H1 (cell line): ENCODE data around the gene CELF2. TPM values are rescaled to one million over a fixed set of nuclear protein-coding genes. Genes with fewer than 3 reads are reported as not detected.
A peak's percentile ranks its signal among the peaks of the same experiment; 100 is the strongest.

Source experiments
- CTCF ChIA-PET: fragments of 300-600 bp; sonication (Branson Sonifier 250); formaldehyde crosslinking; loops from one replicate; lab custom pipeline; 2021; ENCODE audit not compliant: partially characterized antibody; lab: Charles Lee
- POLR2A ChIA-PET: fragments of 300-600 bp; sonication (Branson Sonifier 250); formaldehyde crosslinking; loops from one replicate; lab custom pipeline; 2021; ENCODE audit warnings: inconsistent platforms; ENCODE audit not compliant: partially characterized antibody; lab: Charles Lee
- DNase-seq, 2 experiments: peaks; one replicate each; pipeline versions ENCODE4 v3.0.0 to v3.0.0-alpha.2; 2010 to 2022; ENCODE audit warnings: low spot score in 2 of 2, low read depth in 1 of 2, mixed read lengths in 1 of 2
- FAIRE-seq: peaks from 2 replicates; lab custom pipeline; 2011; peaks lifted over from hg19 to GRCh38; lab: Jason Lieb, UNC
- H2AFZ ChIP-seq: 2 replicates; pipeline ENCODE4 v1.8.1; 2012; ENCODE audit warnings: low read length, inconsistent platforms
- H2AK5ac ChIP-seq: 2 replicates; pipeline ENCODE4 v1.6.1; 2013; ENCODE audit warnings: low read depth, low read length
- H2BK120ac ChIP-seq: replicated peaks from 2 replicates; pipeline ENCODE3; 2013; ENCODE audit warnings: low read depth, low read length, inconsistent platforms
- H2BK12ac ChIP-seq: 2 replicates; pipeline ENCODE4 v1.6.1; 2013; ENCODE audit warnings: low read depth, low read length
- H2BK15ac ChIP-seq: 2 replicates; pipeline ENCODE4 v1.6.1; 2013; ENCODE audit warnings: low read length
- H2BK20ac ChIP-seq: 2 replicates; pipeline ENCODE4 v1.6.1; 2013; ENCODE audit warnings: low read length
- H2BK5ac ChIP-seq: 2 replicates; pipeline ENCODE4 v1.6.1; 2013; ENCODE audit warnings: low read depth, low read length
- H3K14ac ChIP-seq: 2 replicates; pipeline ENCODE4 v1.6.1; 2013; ENCODE audit warnings: inconsistent platforms; ENCODE audit not compliant: insufficient read length
- H3K18ac ChIP-seq: 2 replicates; pipeline ENCODE4 v1.6.1; 2013; ENCODE audit warnings: low read length; ENCODE audit errors: extremely low read depth
- H3K23ac ChIP-seq: 2 replicates; pipeline ENCODE4 v1.6.1; 2013; ENCODE audit warnings: inconsistent platforms; ENCODE audit not compliant: insufficient read length
- H3K23me2 ChIP-seq: 2 replicates; pipeline ENCODE4 v1.6.1; 2013; ENCODE audit warnings: low read depth, low read length
- H3K27ac ChIP-seq: 2 replicates; pipeline ENCODE4 v1.6.1; 2011; ENCODE audit warnings: low read depth, low read length, inconsistent platforms
- H3K27me3 ChIP-seq, 4 experiments: replicated peaks in 1 of 4; 1 replicate in 1 of 4; 2 replicates in 3 of 4; pipeline versions ENCODE4 v1.6.1 to v1.8.1; 2011 to 2013; ENCODE audit warnings: low read length in 3 of 4, mild to moderate bottlenecking in 3 of 4, inconsistent platforms in 2 of 4, mixed read lengths in 2 of 4, moderate library complexity in 1 of 4; ENCODE audit not compliant: control insufficient read depth in 3 of 4, insufficient read depth in 3 of 4; ENCODE audit errors: extremely low read depth in 1 of 4
- H3K36me3 ChIP-seq, 4 experiments: 2 replicates each; pipeline versions ENCODE4 v1.6.1 to v1.8.1; 2011 to 2013; ENCODE audit warnings: mild to moderate bottlenecking in 4 of 4, low read length in 3 of 4, moderate library complexity in 2 of 4, control low read depth in 1 of 4, inconsistent platforms in 1 of 4; ENCODE audit not compliant: insufficient read depth in 4 of 4, control insufficient read depth in 2 of 4
- H3K4ac ChIP-seq: replicated peaks from 2 replicates; pipeline ENCODE3; 2013; ENCODE audit warnings: low read length, low read depth, mixed read lengths, inconsistent platforms; ENCODE audit not compliant: insufficient read length
- H3K4me1 ChIP-seq, 4 experiments: replicated peaks in 1 of 4; 1 replicate in 1 of 4; 2 replicates in 3 of 4; pipeline versions ENCODE4 v1.6.1 to v1.8.1; 2011 to 2013; ENCODE audit warnings: low read length in 3 of 4, inconsistent platforms in 2 of 4, mixed read lengths in 1 of 4; ENCODE audit not compliant: insufficient read depth in 4 of 4, control insufficient read depth in 3 of 4
- H3K4me2 ChIP-seq, 2 experiments: 2 replicates each; pipeline versions ENCODE4 v1.6.1 to v1.8.1; 2011 to 2013; ENCODE audit warnings: low read depth in 2 of 2, low read length in 2 of 2, control low read depth in 1 of 2, inconsistent platforms in 1 of 2, mild to moderate bottlenecking in 1 of 2; ENCODE audit not compliant: insufficient read depth in 1 of 2
- H3K4me3 ChIP-seq, 4 experiments: fragments of 200-600, 300-600 bp in 1 of 4; sonication (generic), shearing (Covaris generic), sonication (Bioruptor Twin) in 1 of 4; 2 replicates each; pipeline versions ENCODE4 v1.5.1 to v1.8.1; 2011 to 2016; ENCODE audit warnings: low read length in 4 of 4, low read depth in 3 of 4, control low read depth in 2 of 4, inconsistent platforms in 2 of 4, mild to moderate bottlenecking in 2 of 4, mixed read lengths in 1 of 4, moderate library complexity in 1 of 4; ENCODE audit not compliant: insufficient read depth in 2 of 4; ENCODE audit errors: extremely low read depth in 1 of 4
- H3K56ac ChIP-seq: replicated peaks from 2 replicates; pipeline ENCODE3; 2013; ENCODE audit warnings: low read depth, mild to moderate bottlenecking, mixed read lengths, low read length, inconsistent platforms; ENCODE audit not compliant: insufficient read length
- H3K79me1 ChIP-seq: 2 replicates; pipeline ENCODE4 v1.6.1; 2013; ENCODE audit warnings: low read depth, low read length, control low read depth
- H3K79me2 ChIP-seq, 2 experiments: 2 replicates each; pipeline versions ENCODE4 v1.6.1 to v1.8.1; 2012 to 2013; ENCODE audit warnings: low read length in 2 of 2, mild to moderate bottlenecking in 2 of 2, inconsistent platforms in 1 of 2; ENCODE audit not compliant: insufficient read depth in 2 of 2, control insufficient read depth in 1 of 2
- H3K9ac ChIP-seq, 4 experiments: replicated peaks in 1 of 4; 1 replicate in 1 of 4; 2 replicates in 3 of 4; pipeline versions ENCODE4 v1.6.1 to v1.8.1; 2011 to 2013; ENCODE audit warnings: low read depth in 3 of 4, low read length in 3 of 4, control low read depth in 2 of 4, mild to moderate bottlenecking in 2 of 4, moderate library complexity in 2 of 4, inconsistent platforms in 1 of 4; ENCODE audit errors: extremely low read depth in 1 of 4
- H3K9me3 ChIP-seq, 2 experiments: 2 replicates each; pipeline versions ENCODE4 v1.6.1 to v1.8.1; 2012 to 2013; ENCODE audit warnings: mild to moderate bottlenecking in 2 of 2, moderate library complexity in 2 of 2, control low read depth in 1 of 2, inconsistent platforms in 1 of 2, low read depth in 1 of 2, low read length in 1 of 2, mixed read lengths in 1 of 2; ENCODE audit not compliant: insufficient read depth in 2 of 2
- H4K20me1 ChIP-seq, 2 experiments: replicated peaks in 1 of 2; 2 replicates each; pipeline versions ENCODE3 to v1.8.1; 2011 to 2013; ENCODE audit warnings: inconsistent platforms in 2 of 2, low read length in 2 of 2, mild to moderate bottlenecking in 1 of 2; ENCODE audit not compliant: insufficient read depth in 2 of 2, control insufficient read depth in 1 of 2
- H4K5ac ChIP-seq: 2 replicates; pipeline ENCODE4 v1.6.1; 2013; ENCODE audit warnings: low read length, low read depth, mixed read lengths, inconsistent platforms; ENCODE audit not compliant: insufficient read length
- H4K8ac ChIP-seq: 2 replicates; pipeline ENCODE4 v1.8.0; 2013; ENCODE audit warnings: mild to moderate bottlenecking, moderate library complexity, low read length, inconsistent platforms; ENCODE audit not compliant: insufficient read depth; ENCODE audit errors: extremely low read depth
- H4K91ac ChIP-seq: replicated peaks from 2 replicates; pipeline ENCODE3; 2013; ENCODE audit warnings: low read length, mixed read lengths, inconsistent platforms; ENCODE audit not compliant: insufficient read length
- BCL11A ChIP-seq, 2 experiments: IDR thresholded peaks; one replicate each; pipeline ENCODE4 v1.6.1; 2011; ENCODE audit warnings: low read depth in 2 of 2, low read length in 2 of 2, mild to moderate bottlenecking in 2 of 2
- CBX5 ChIP-seq: fragments of 300-800, 300-1000 bp; sonication (generic); IDR thresholded peaks from 2 replicates; pipeline ENCODE4 v1.7.1; 2016; ENCODE audit warnings: antibody characterized with exemption, low read length, low read depth
- CTBP2 ChIP-seq: IDR thresholded peaks from 2 replicates; pipeline ENCODE4 v1.7.0; 2011; ENCODE audit warnings: borderline replicate concordance, mild to moderate bottlenecking, moderate library complexity, mixed read lengths, low read length; ENCODE audit not compliant: insufficient read depth, insufficient read length
- EGR1 ChIP-seq: IDR thresholded peaks from 2 replicates; pipeline ENCODE4 v1.6.1; 2011; ENCODE audit warnings: low read depth, low read length, borderline replicate concordance
- FOSL1 ChIP-seq: IDR thresholded peaks from 2 replicates; pipeline ENCODE4 v1.6.1; 2011; ENCODE audit warnings: mild to moderate bottlenecking, low read depth, low read length, moderate library complexity; ENCODE audit not compliant: insufficient read depth
- JUN ChIP-seq: IDR thresholded peaks from 2 replicates; pipeline ENCODE4 v1.6.1; 2011; ENCODE audit warnings: low read depth, mild to moderate bottlenecking, improper control_type of control experiment, low read length
- NRF1 ChIP-seq: IDR thresholded peaks from 2 replicates; pipeline ENCODE4 v1.6.1; 2011; ENCODE audit warnings: mild to moderate bottlenecking, low read depth, low read length, improper control_type of control experiment
- RAD21 ChIP-seq, 2 experiments: IDR thresholded peaks in 1 of 2; conservative IDR thresholded peaks in 1 of 2; 2 replicates each; pipeline ENCODE4 v1.6.1; 2011; ENCODE audit warnings: low read depth in 2 of 2, low read length in 2 of 2, improper control_type of control experiment in 1 of 2, inconsistent platforms in 1 of 2, mild to moderate bottlenecking in 1 of 2, moderate library complexity in 1 of 2
- SIRT6 ChIP-seq: IDR thresholded peaks from one replicate; pipeline ENCODE4 v1.7.1; 2012; ENCODE audit warnings: low read length, inconsistent platforms
- SP2 ChIP-seq: IDR thresholded peaks from 2 replicates; pipeline ENCODE4 v1.6.1; 2012; ENCODE audit warnings: mild to moderate bottlenecking, low read length, inconsistent platforms
- WGBS, 2 experiments: shearing (Covaris generic) in 1 of 2; methylation state at CpG; one replicate each; pipeline versions ENCODE4 v1.1.6 to v1.1.7; 2013 to 2015; ENCODE audit warnings: low lambda C conversion rate in 2 of 2, mixed read lengths in 2 of 2, inconsistent platforms in 1 of 2, low coverage in 1 of 2, missing lambda C conversion rate in 1 of 2; ENCODE audit not compliant: insufficient replicate concordance in 2 of 2, insufficient coverage in 1 of 2, insufficient read length in 1 of 2; ENCODE audit errors: extremely low coverage in 1 of 2, missing lambda C conversion rate in 1 of 2; 5-methylcytosine and 5-hydroxymethylcytosine counted together
- polyA plus RNA-seq, 7 experiments: library from polyadenylated mRNA; depleted of rRNA in 3 of 7; stranded (reverse) in 5 of 7; unstranded in 2 of 7; fragments of >200 nt in 5 of 7; fragments of 200-250 nt in 2 of 7; gene quantifications; 1 replicate in 5 of 7; 2 replicates in 1 of 7; 4 replicates in 1 of 7; pipeline versions ENCODE4 v1.2.1 to v1.2.3, GENCODE V29; 2011 to 2013; ENCODE audit warnings: missing spikeins in 2 of 7, mixed read lengths in 2 of 7
- total RNA-seq: library from RNA; stranded (reverse); fragmentation: NEBNext Ultra II Directional; extraction: Animal tissue kit (Norgen Biotek cat#: 25700); gene quantifications from 2 replicates; pipeline ENCODE4 v1.2.1, GENCODE V29; 2021

CELF2 gene
- total and polyA plus RNA-seq, 2 of the 8 experiments (the other 6 are each of a cell fraction or from before 2014, with no cell fraction given): 18.3 to 22.7 TPM

GRCh38 chr10:11148142-11149028 is 130.7 kb downstream of the CELF2 start:
- Histone ChIP-seq H4K8ac (no peak overlapping the region), H3K9me3 (no peaks in the 10 kb centered on the region), H3K36me3 (no peaks in the 10 kb centered on the region), H3K79me2 (no peaks in the 10 kb centered on the region), H3K14ac (no peak overlapping the region), H3K23me2 (no peaks in the 10 kb centered on the region), H4K5ac (no peak overlapping the region), H2BK5ac (no peak overlapping the region), H2BK15ac (no peak overlapping the region), H2BK12ac (no peak overlapping the region; the same call in 1 of the 2 replicates), H3K4me3 (no peak overlapping the region), H4K20me1 (no peaks in the 10 kb centered on the region), H4K91ac (no peak overlapping the region), H3K4me1 (peaks cover 0 to 27% (median 20%) of the 10 kb centered on the region in 4 experiments; a peak in 5 of 7 replicates), H3K4me2 (no peak overlapping the region), H2BK120ac (no peak overlapping the region), H3K27ac (no peak overlapping the region), H3K79me1 (no peaks in the 10 kb centered on the region; the same call in 1 of the 2 replicates), H3K4ac (no peak overlapping the region), H3K23ac (no peak overlapping the region), H3K18ac (no peak overlapping the region), H2BK20ac (no peak overlapping the region), H2AFZ (no peak overlapping the region), H3K27me3 (no peaks in the 10 kb centered on the region), H2AK5ac (peak overlapping the region; percentile 71; the same call in 1 of the 2 replicates), H3K9ac (no peak overlapping the region), H3K56ac (no peak overlapping the region)
- FAIRE-seq: no peak
- ChIA-PET CTCF (interaction anchor here (0.7 to 1.4 kb wide), 4 partner anchors 11 to 174 kb away, joined by 3 to 4 read pairs (median 3); no protein-coding TSS in a partner anchor), POLR2A (interaction anchor here (0.8 to 1.4 kb wide), 3 partner anchors 10 to 31 kb away, joined by 3 read pairs; no protein-coding TSS in a partner anchor)
- 85% methylated on average over 10 of the region's 10 CpGs; no CpG with 5 or more reads in 1 of the 2 experiments for WGBS, 2 experiments
- no peak for DNase-seq
- TF ChIP-seq SP2 (no peak), RAD21 (IDR thresholded peaks at IDR 0.05 in 1 of 2, conservative IDR thresholded peaks at IDR 0.05 in 1 of 2; ENCODE audit: low read depth in 2 of 2, low read length in 2 of 2) (no peak), BCL11A (IDR thresholded peaks at IDR 0.05; ENCODE audit: low read depth in 2 of 2, low read length in 2 of 2) (no peak), CTBP2 (no peak), NRF1 (no peak), JUN (no peak), CBX5 (no peak), EGR1 (no peak), FOSL1 (no peak), SIRT6 (no peak)
